Nephron (organoid): ENCODE data around the gene IPO4.

Experiments
- H3K27ac Mint-ChIP-seq, 3 experiments: 2 replicates each; pipeline ENCODE4 v1.8.0; 2020; ENCODE audit warnings: mixed read lengths in 3 of 3, mild to moderate bottlenecking in 2 of 3, moderate library complexity in 1 of 3
- H3K27me3 Mint-ChIP-seq: 2 replicates; pipeline ENCODE4 v1.8.0; 2021; ENCODE audit warnings: low read depth, mild to moderate bottlenecking, moderate library complexity, mixed read lengths
- H3K36me3 Mint-ChIP-seq: 2 replicates; pipeline ENCODE4 v1.8.0; 2020; ENCODE audit warnings: low read depth, mixed read lengths
- H3K4me1 Mint-ChIP-seq: 2 replicates; pipeline ENCODE4 v1.8.0; 2020; ENCODE audit warnings: mixed read lengths
- H3K4me3 Mint-ChIP-seq, 3 experiments: 2 replicates each; pipeline ENCODE4 v1.8.0; 2020; ENCODE audit warnings: mild to moderate bottlenecking in 3 of 3, mixed read lengths in 3 of 3, moderate library complexity in 2 of 3
- H3K9me3 Mint-ChIP-seq: 2 replicates; pipeline ENCODE4 v1.8.0; 2020; ENCODE audit warnings: mixed read lengths
- CTCF ChIP-seq, 3 experiments: fragments of 200-600 bp; sonication (generic); IDR thresholded peaks; one replicate each; pipeline ENCODE4 v1.5.0; 2021; ENCODE audit warnings: antibody characterized with exemption in 3 of 3; ENCODE audit not compliant: unreplicated experiment in 3 of 3

IPO4 gene

DNA sequence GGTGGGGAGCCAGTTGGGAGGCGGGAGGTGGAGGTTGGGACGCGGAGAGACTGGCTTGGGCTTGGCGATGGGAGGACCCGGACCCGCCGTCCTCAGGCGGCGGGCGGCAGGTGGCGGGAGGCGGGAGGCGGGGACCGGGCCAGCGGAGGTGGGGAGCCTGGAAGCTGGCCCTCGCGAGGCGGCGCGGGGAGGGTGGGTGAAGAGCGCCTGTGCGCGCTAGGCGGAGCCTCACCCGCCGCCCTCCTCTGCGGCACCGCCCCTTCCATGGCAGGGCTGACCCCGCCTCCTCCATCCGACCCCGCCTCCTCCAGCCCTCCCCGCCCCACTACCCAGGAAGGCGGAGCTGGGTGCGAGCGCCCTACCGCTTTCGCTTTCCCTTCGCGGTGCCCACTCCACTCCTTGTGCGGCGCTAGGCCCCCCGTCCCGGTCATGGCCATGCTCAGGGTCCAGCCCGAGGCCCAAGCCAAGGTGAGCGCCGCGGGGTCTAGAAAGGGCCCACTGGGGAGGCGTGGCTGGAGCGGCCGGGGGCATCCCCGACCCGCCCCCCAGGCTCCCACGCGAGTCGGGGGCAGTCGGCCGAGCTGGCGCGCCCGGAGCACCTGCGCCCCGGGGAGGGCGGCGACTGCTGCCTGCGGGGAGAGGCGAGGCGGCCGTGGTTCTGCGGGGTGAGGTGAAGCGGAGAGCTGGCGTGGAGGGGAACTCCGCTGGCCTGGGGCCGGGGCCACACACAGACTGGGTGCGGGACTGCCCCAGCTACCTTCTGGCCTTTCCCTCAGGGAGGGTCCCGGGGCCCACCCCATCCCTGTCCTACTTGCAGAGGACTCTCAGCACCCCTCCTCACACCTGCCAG lies 52.6 kb downstream of the IPO4 start, which contains the start of gene PSME1:
PSME1 (plus strand) TSS at position 361 of the 850 bp plus-strand sequence; CDS start at position 430, 69 bp downstream.
- H3K4me3 Mint-ChIP-seq: peak within 1 kb of the TSS; percentile 87 to 89 (median 88)
- H3K36me3 Mint-ChIP-seq: peaks cover 24% of the 10 kb centered on the region
- peak within 1 kb of the TSS; percentile 52 to 84 (median 82) for H3K27ac Mint-ChIP-seq
- no peak for TF ChIP-seq CTCF (IDR thresholded peaks at IDR 0.05; ENCODE audit: unreplicated experiment in 3 of 3)
- no peaks in the 10 kb centered on the region for H3K9me3 Mint-ChIP-seq
- H3K4me1 Mint-ChIP-seq: peaks cover 51% of the 10 kb centered on the region
- H3K27me3 Mint-ChIP-seq: peaks cover 3% of the 10 kb centered on the region

DNA sequence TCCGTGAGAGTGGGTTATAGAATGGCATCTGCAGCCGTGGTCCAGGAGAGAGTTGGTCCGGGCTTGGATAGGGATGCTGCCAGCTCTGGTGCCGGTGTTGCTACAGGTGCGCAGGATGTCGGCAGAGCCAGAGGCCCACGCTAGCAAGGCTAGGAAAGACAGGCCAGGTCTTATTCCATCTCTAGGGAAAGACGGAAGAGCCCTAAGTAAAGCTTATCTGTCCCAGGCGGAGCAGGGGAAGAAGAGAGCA lies 53.1 kb downstream of the IPO4 start:
- H3K9me3 Mint-ChIP-seq: no peaks in the 10 kb centered on the region
- peak overlapping the region; percentile 52 to 84 (median 60) for H3K27ac Mint-ChIP-seq
- peak overlapping the region; percentile 87 to 88 (median 88) for H3K4me3 Mint-ChIP-seq
- H3K4me1 Mint-ChIP-seq: peaks cover 57% of the 10 kb centered on the region
- H3K36me3 Mint-ChIP-seq: peaks cover 24% of the 10 kb centered on the region
- TF ChIP-seq CTCF (IDR thresholded peaks at IDR 0.05; ENCODE audit: unreplicated experiment in 3 of 3): no peak
- peaks cover 3% of the 10 kb centered on the region for H3K27me3 Mint-ChIP-seq

DNA sequence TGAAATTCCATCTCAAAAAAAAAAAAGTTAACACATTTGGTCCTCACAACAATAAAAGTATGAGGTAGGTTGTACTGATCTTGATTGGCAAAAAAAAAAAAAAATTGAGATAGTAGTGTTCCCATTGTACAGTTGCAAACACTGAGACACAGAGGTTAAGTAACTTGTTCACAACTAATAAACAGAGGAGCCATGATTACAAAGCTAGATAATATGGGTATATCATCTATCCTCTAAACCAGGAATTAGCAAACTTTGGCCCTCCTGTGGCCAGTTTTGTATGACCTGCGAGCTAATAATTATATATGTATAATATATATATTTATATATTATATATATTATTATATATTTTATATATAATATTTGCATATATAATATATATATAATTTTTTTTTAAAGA lies 54.9 kb downstream of the IPO4 start:
- Mint-ChIP-seq H3K36me3 (peaks cover 14% of the 10 kb centered on the region), H3K27me3 (no peaks in the 10 kb centered on the region), H3K9me3 (no peaks in the 10 kb centered on the region), H3K4me1 (peaks cover 46% of the 10 kb centered on the region), H3K27ac (no peak overlapping the region), H3K4me3 (no peak overlapping the region)
- no peak for TF ChIP-seq CTCF (IDR thresholded peaks at IDR 0.05; ENCODE audit: unreplicated experiment in 3 of 3)

GRCh38 chr14:24132976-24133375 lies 55.6 kb downstream of the IPO4 start:
- no peak for TF ChIP-seq CTCF (IDR thresholded peaks at IDR 0.05; ENCODE audit: unreplicated experiment in 3 of 3)
- peaks cover 42% of the 10 kb centered on the region for H3K4me1 Mint-ChIP-seq
- no peaks in the 10 kb centered on the region for H3K9me3 Mint-ChIP-seq
- peak overlapping the region; percentile 57 to 81 (median 75) for H3K4me3 Mint-ChIP-seq
- peak overlapping the region in 2 of 3 experiments; percentile 77 to 84 for H3K27ac Mint-ChIP-seq
- H3K36me3 Mint-ChIP-seq: peaks cover 6% of the 10 kb centered on the region
- H3K27me3 Mint-ChIP-seq: no peaks in the 10 kb centered on the region

- no peaks in the 10 kb centered on the region for H3K9me3 Mint-ChIP-seq
- H3K27me3 Mint-ChIP-seq: no peaks in the 10 kb centered on the region
Measured at GRCh38 chr14:24132061-24132685, 56.4 kb downstream of the IPO4 start.

More at GRCh38 chr14:24132061-24132685, 56.4 kb downstream of the IPO4 start:
- Mint-ChIP-seq H3K4me1 (peaks cover 40% of the 10 kb centered on the region), H3K36me3 (peaks cover 4% of the 10 kb centered on the region), H3K4me3 (peak overlapping the region; percentile 38 to 81 (median 79)), H3K27ac (peak overlapping the region; percentile 43 to 84 (median 83))
- TF ChIP-seq CTCF (IDR thresholded peaks at IDR 0.05; ENCODE audit: unreplicated experiment in 3 of 3): no peak
